ENCODE results near the gene VWF. TPM values are rescaled to one million over a fixed set of nuclear protein-coding genes. Genes with fewer than 3 reads are reported as not detected.
A peak's percentile ranks its signal among the peaks of the same experiment; 100 is the strongest.
"Not testable (repeated sequence)": the region's sequence is repeated elsewhere in the genome, so short reads cannot be mapped to it uniquely, and the experiment has no call there.

The VWF gene
- total RNA-seq, 1 donor from 2014 or later: 0.70 TPM

- no peak overlapping the region for H3K27ac Mint-ChIP-seq
- no peak overlapping the region for H3K4me3 Mint-ChIP-seq
- no peaks in the 10 kb centered on the region for H3K4me1 Mint-ChIP-seq (ENCODE audit: unreplicated experiment)
- no peaks in the 10 kb centered on the region for H3K9me3 Mint-ChIP-seq
- DNase-seq (ENCODE audit: extremely low spot score, unreplicated experiment): no peak
- TF ChIP-seq CTCF (conservative IDR thresholded peaks at IDR 0.05): no peak
- H3K36me3 Mint-ChIP-seq: no peaks in the 10 kb centered on the region
- peaks cover 11% of the 10 kb centered on the region for H3K27me3 Mint-ChIP-seq
Observed at GRCh38 chr12:6166808-6167207, 42.3 kb upstream of the VWF start.

GRCh38 chr12:6165395-6165794 is 40.9 kb upstream of the VWF start:
- no peak for DNase-seq (ENCODE audit: extremely low spot score, unreplicated experiment)
- Mint-ChIP-seq H3K9me3 (no peaks in the 10 kb centered on the region), H3K27me3 (peaks cover 11% of the 10 kb centered on the region), H3K27ac (no peak overlapping the region), H3K4me3 (no peak overlapping the region), H3K36me3 (no peaks in the 10 kb centered on the region), H3K4me1 (ENCODE audit: unreplicated experiment) (no peaks in the 10 kb centered on the region)
- no peak for TF ChIP-seq CTCF (conservative IDR thresholded peaks at IDR 0.05)

- H3K9me3 Mint-ChIP-seq: no peaks in the 10 kb centered on the region
- no peak overlapping the region for H3K27ac Mint-ChIP-seq
- no peak for TF ChIP-seq CTCF (conservative IDR thresholded peaks at IDR 0.05)
- no peaks in the 10 kb centered on the region for H3K36me3 Mint-ChIP-seq
- H3K4me1 Mint-ChIP-seq (ENCODE audit: unreplicated experiment): no peaks in the 10 kb centered on the region
- no peak for DNase-seq (ENCODE audit: extremely low spot score, unreplicated experiment)
- peaks cover 6% of the 10 kb centered on the region for H3K27me3 Mint-ChIP-seq
- H3K4me3 Mint-ChIP-seq: no peak overlapping the region
Observed at GRCh38 chr12:6163416-6164060, 39.1 kb upstream of the VWF start.

GRCh38 chr12:6161124-6161882 is 36.8 kb upstream of the VWF start:
- Mint-ChIP-seq H3K36me3 (peaks cover 4% of the 10 kb centered on the region), H3K27ac (no peak overlapping the region), H3K4me1 (ENCODE audit: unreplicated experiment) (peaks cover 5% of the 10 kb centered on the region), H3K4me3 (no peak overlapping the region), H3K27me3 (peaks cover 3% of the 10 kb centered on the region), H3K9me3 (no peaks in the 10 kb centered on the region)
- TF ChIP-seq CTCF (conservative IDR thresholded peaks at IDR 0.05): no peak
- no peak for DNase-seq (ENCODE audit: extremely low spot score, unreplicated experiment)

GRCh38 chr12:6160049-6160649 is 35.7 kb upstream of the VWF start:
- not testable (repeated sequence) for H3K4me1 Mint-ChIP-seq (ENCODE audit: unreplicated experiment); H3K27ac Mint-ChIP-seq; H3K27me3 Mint-ChIP-seq; H3K9me3 Mint-ChIP-seq; H3K36me3 Mint-ChIP-seq; DNase-seq (ENCODE audit: extremely low spot score, unreplicated experiment); H3K4me3 Mint-ChIP-seq

GRCh38 chr12:6159166-6160011 is 34.9 kb upstream of the VWF start:
- peak overlapping the region; percentile 38 for H3K27ac Mint-ChIP-seq
- DNase-seq (ENCODE audit: extremely low spot score, unreplicated experiment); H3K36me3 Mint-ChIP-seq; H3K9me3 Mint-ChIP-seq; H3K4me1 Mint-ChIP-seq (ENCODE audit: unreplicated experiment); H3K4me3 Mint-ChIP-seq; H3K27me3 Mint-ChIP-seq: not testable (repeated sequence)
